MM.1S (cell line): ENCODE data around the gene PAPOLB.

Source experiments
- DNase-seq: peaks from one replicate; pipeline ENCODE4 v3.0.0-alpha.2; 2015
- H2AFZ ChIP-seq: fragments of 300-600 bp; sonication (generic); 2 replicates; pipeline ENCODE4 v1.6.0; 2016; ENCODE audit warnings: antibody characterized with exemption, low read length
- H3F3A ChIP-seq: fragments of 300-600 bp; sonication (generic); 2 replicates; pipeline ENCODE4 v1.6.1; 2016; ENCODE audit warnings: mild to moderate bottlenecking, antibody characterized with exemption, low read length, moderate library complexity, mixed read lengths; ENCODE audit not compliant: insufficient read depth
- H3K27ac ChIP-seq: fragments of 300-600 bp; sonication (generic); 2 replicates; pipeline ENCODE4 v1.5.1; 2016; ENCODE audit warnings: mild to moderate bottlenecking, low read length
- H3K27me3 ChIP-seq: fragments of 300-600 bp; sonication (generic); replicated peaks from 2 replicates; pipeline ENCODE4 v1.6.0; 2016; ENCODE audit warnings: low read length; ENCODE audit not compliant: insufficient read depth
- H3K36me3 ChIP-seq: fragments of 300-600 bp; sonication (generic); replicated peaks from 2 replicates; pipeline ENCODE4 v1.6.1; 2016; ENCODE audit warnings: mild to moderate bottlenecking, low read length, mixed read lengths; ENCODE audit not compliant: insufficient read depth
- H3K4me1 ChIP-seq: fragments of 300-600 bp; sonication (generic); 2 replicates; pipeline ENCODE4 v1.6.1; 2016; ENCODE audit warnings: low read length, mixed read lengths
- H3K4me2 ChIP-seq: fragments of 300-600 bp; sonication (generic); 2 replicates; pipeline ENCODE4 v1.6.0; 2016; ENCODE audit warnings: low read depth, low read length
- H3K4me3 ChIP-seq: fragments of 300-600 bp; sonication (generic); 2 replicates; pipeline ENCODE4 v1.5.1; 2016; ENCODE audit warnings: low read length, mixed read lengths
- H3K79me2 ChIP-seq: fragments of 300-600 bp; sonication (generic); 2 replicates; pipeline ENCODE4 v1.6.1; 2016; ENCODE audit warnings: mixed run types, low read length, mixed read lengths
- H3K9ac ChIP-seq: fragments of 300-600 bp; sonication (generic); 2 replicates; pipeline ENCODE4 v1.6.1; 2016; ENCODE audit warnings: low read length, mixed read lengths
- H3K9me2 ChIP-seq: fragments of 300-600 bp; sonication (generic); replicated peaks from 2 replicates; pipeline ENCODE4 v1.6.1; 2016; ENCODE audit warnings: mild to moderate bottlenecking, low read length, mixed read lengths; ENCODE audit not compliant: insufficient read depth
- H3K9me3 ChIP-seq: fragments of 300-600 bp; sonication (generic); replicated peaks from 2 replicates; pipeline ENCODE4 v1.6.1; 2016; ENCODE audit warnings: mild to moderate bottlenecking, low read length, mixed read lengths; ENCODE audit not compliant: insufficient read depth
- H4K20me1 ChIP-seq: fragments of 300-600 bp; sonication (generic); 2 replicates; pipeline ENCODE4 v1.6.1; 2016; ENCODE audit warnings: mild to moderate bottlenecking, low read length, moderate library complexity, mixed read lengths; ENCODE audit not compliant: insufficient read depth
- CTCF ChIP-seq: fragments of 300-600 bp; sonication (generic); IDR thresholded peaks from 2 replicates; pipeline ENCODE4 v1.5.1; 2016; ENCODE audit warnings: antibody characterized with exemption, low read length, mixed read lengths
- EZH2 ChIP-seq: fragments of 300-600 bp; sonication (generic); optimal IDR thresholded peaks from 2 replicates; pipeline ENCODE3; 2017; ENCODE audit warnings: low read depth, mild to moderate bottlenecking, antibody characterized with exemption, low read length, mixed read lengths
- EZH2phosphoT487 ChIP-seq: fragments of 300-600 bp; sonication (generic); IDR thresholded peaks from 2 replicates; pipeline ENCODE4 v1.6.1; 2018; ENCODE audit warnings: antibody characterized with exemption, low read length

The PAPOLB gene

DNA sequence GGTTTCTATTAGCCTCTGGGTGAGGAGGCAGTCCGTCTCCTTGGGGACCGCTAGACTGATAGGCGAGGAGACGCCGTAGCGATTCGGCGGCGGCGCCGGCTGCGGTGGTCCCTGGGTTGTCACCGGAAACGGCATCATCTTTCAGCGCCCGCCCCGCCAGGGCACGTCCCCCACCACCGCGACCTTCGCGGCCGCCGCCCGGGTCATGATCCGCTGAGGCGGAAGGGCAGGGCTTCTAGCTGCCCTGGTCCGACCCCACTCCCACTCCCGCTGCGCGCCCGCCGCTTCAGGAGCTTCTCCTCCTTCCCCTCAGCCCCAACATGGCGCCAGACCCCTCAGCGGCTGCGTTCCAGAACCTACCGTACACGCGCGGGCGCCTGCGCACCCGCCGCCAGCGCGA, at the start of gene PAPOLB:
TSS of gene PAPOLB (minus strand) at position 358 of the 400 bp plus-strand sequence. CDS start at position 138, 220 bp downstream.
- H4K20me1 ChIP-seq: no peaks in the 10 kb centered on the region
- no peaks in the 10 kb centered on the region for H3K9me3 ChIP-seq
- no peak within 1 kb of the TSS for H3K9ac ChIP-seq
- TF ChIP-seq EZH2 (no peak), EZH2phosphoT487 (no peak), CTCF (no peak)
- peaks cover 31% of the 10 kb centered on the region for H3K27me3 ChIP-seq
- H3K9me2 ChIP-seq: no peaks in the 10 kb centered on the region
- H3K79me2 ChIP-seq: no peaks in the 10 kb centered on the region
- H3K4me2 ChIP-seq: no peak within 1 kb of the TSS
- H3K4me3 ChIP-seq: no peak within 1 kb of the TSS
- H3K27ac ChIP-seq: no peak within 1 kb of the TSS
- H3F3A ChIP-seq: no peaks in the 10 kb centered on the region
- no peaks in the 10 kb centered on the region for H3K36me3 ChIP-seq
- no peak within 1 kb of the TSS for H2AFZ ChIP-seq
- H3K4me1 ChIP-seq: no peaks in the 10 kb centered on the region
- DNase-seq: no peak

DNA sequence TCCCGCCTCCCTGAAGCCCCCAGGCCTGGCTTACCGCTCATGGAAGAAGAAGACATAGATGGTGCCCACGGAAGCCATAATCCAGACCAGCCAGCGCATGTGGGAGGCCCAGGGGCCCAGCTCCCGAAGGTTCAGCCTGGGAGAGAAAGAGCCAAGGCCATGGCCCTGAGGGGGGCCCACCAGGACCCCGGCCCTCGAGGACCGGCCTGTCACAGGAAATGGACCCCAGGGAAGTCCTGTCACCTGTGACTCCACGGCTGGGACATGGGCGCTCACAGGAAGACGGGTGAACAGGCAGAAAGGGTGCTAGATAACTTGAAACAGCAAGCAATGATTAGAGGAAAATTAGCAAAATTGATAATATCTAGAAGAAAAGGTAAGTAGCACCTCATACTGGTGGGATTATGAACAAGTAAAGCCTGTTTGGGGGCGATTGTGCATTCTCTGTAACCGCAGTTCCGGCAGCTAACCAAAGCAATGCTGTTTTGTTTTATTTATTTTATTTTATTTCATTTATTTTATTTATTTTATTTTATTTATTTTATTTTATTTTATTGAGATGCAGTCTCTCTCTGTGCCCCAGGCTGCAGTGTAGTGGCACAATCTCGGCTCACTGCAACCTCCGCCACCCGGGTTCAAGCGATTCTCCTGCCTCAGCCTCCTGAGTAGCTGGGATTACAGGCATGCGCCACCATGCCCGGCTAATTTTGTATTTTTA, 49.4 kb upstream of the PAPOLB start:
- H4K20me1 ChIP-seq: no peaks in the 10 kb centered on the region

GRCh38 chr7:4906682-4907081, 44.9 kb upstream of the PAPOLB start:
- Histone ChIP-seq H3K4me1 (no peaks in the 10 kb centered on the region), H3K4me2 (no peak overlapping the region), H3F3A (no peaks in the 10 kb centered on the region), H4K20me1 (no peaks in the 10 kb centered on the region), H3K9me2 (no peaks in the 10 kb centered on the region), H3K79me2 (no peaks in the 10 kb centered on the region), H3K9me3 (no peaks in the 10 kb centered on the region), H3K4me3 (no peak overlapping the region), H3K36me3 (no peaks in the 10 kb centered on the region), H3K27me3 (peaks cover 24% of the 10 kb centered on the region; the same call in 1 of the 2 replicates), H3K9ac (no peak overlapping the region), H3K27ac (no peak overlapping the region), H2AFZ (no peak overlapping the region)
- TF ChIP-seq CTCF: no peak
- no peak for TF ChIP-seq EZH2phosphoT487
- TF ChIP-seq EZH2: no peak
- DNase-seq: no peak

More for the DNA sequence above, 49.4 kb upstream of the PAPOLB start:
- no peak overlapping the region for H3K9ac ChIP-seq
- no peaks in the 10 kb centered on the region for H3K36me3 ChIP-seq
- H3K27me3 ChIP-seq: peaks cover 17% of the 10 kb centered on the region
- H2AFZ ChIP-seq: no peak overlapping the region
- no peak overlapping the region for H3K4me3 ChIP-seq
- no peaks in the 10 kb centered on the region for H3K9me3 ChIP-seq
- no peaks in the 10 kb centered on the region for H3F3A ChIP-seq
- no peak overlapping the region for H3K4me2 ChIP-seq
- no peak overlapping the region for H3K27ac ChIP-seq
- DNase-seq: no peak
- H3K79me2 ChIP-seq: no peaks in the 10 kb centered on the region
- H3K9me2 ChIP-seq: no peaks in the 10 kb centered on the region
- TF ChIP-seq EZH2 (no peak), CTCF (no peak), EZH2phosphoT487 (no peak)
- H3K4me1 ChIP-seq: no peaks in the 10 kb centered on the region
